MG63 (cell line): ENCODE data around the gene ACIN1. TPM values are rescaled to one million over a fixed set of nuclear protein-coding genes. Genes with fewer than 3 reads are reported as not detected.

Experiments
- DNase-seq: peaks from one replicate; pipeline ENCODE4 v3.0.0-alpha.2; 2020
- H3K27me3 ChIP-seq: fragments of 250-450 bp; sonication (Bioruptor Pico); 2 replicates; pipeline ENCODE4 v1.5.1; 2020; ENCODE audit warnings: mild to moderate bottlenecking, moderate library complexity
- H3K36me3 ChIP-seq: fragments of 250-450 bp; sonication (Bioruptor Pico); 2 replicates; pipeline ENCODE4 v1.5.1; 2020; ENCODE audit warnings: mild to moderate bottlenecking, moderate library complexity
- H3K4me3 ChIP-seq: fragments of 250-450 bp; sonication (Bioruptor Pico); 2 replicates; pipeline ENCODE4 v1.5.1; 2020; ENCODE audit warnings: mild to moderate bottlenecking, moderate library complexity
- H3K9me3 ChIP-seq: fragments of 250-450 bp; sonication (Bioruptor Pico); 2 replicates; pipeline ENCODE4 v1.5.1; 2020; ENCODE audit warnings: mild to moderate bottlenecking, moderate library complexity
- total RNA-seq: library from RNA; depleted of rRNA; stranded (reverse); fragments of >200 nt; shearing (Covaris generic); gene quantifications from 2 replicates; pipeline ENCODE4 v1.2.3, GENCODE V29; 2014; ENCODE audit warnings: low replicate concordance

ACIN1 gene
- total RNA-seq, 1 experiment from 2014 or later, result 52.2 TPM

DNA sequence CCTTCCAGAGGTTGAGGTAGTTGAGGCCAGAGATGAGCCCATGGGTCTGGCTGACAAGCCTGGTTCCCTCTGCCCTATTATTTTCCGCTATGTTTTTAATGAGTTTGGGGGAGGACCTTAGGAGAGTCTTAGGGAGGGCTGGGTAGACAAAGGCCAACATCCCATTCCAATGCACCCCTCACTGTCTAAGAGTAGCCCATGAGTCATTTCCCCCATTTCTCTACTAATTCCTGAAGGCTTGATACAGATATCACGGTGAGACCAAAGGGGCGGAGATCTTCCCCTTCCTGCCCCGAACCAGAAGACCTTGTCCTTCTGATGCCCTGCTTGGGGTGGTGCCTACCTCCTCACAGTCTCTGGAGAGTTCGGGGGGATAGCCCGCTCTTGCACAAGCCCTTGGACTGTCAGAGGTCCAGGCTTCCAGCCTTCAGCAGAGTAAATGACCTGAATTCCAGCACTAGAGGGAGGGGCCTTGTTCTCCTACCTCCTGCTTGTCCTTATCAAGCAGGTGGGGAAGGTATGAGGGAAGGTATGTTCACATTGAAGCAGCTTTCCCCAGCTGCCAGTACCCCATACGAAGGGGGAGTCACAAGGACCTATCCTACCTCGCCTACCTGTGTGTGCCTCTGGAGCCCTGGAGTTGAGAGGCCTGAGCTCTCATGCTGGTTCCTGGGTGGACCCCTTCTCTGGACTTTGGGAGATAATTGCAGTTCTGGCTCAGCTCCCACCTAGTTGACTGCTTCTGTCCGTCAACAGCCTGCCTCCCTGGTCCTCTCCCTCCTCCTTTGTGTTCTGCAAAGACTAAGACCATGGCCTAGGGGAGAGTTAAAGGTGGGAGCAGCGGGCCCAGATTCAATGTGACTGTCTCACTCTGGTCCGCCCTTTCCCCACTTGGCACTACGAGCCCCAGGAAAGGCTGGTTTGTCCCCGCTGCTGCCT lies 49.2 kb downstream of the ACIN1 start:
- Histone ChIP-seq H3K27me3 (no peaks in the 10 kb centered on the region), H3K36me3 (no peaks in the 10 kb centered on the region), H3K4me3 (no peak overlapping the region), H3K9me3 (no peaks in the 10 kb centered on the region)
- DNase-seq, result no peak

DNA sequence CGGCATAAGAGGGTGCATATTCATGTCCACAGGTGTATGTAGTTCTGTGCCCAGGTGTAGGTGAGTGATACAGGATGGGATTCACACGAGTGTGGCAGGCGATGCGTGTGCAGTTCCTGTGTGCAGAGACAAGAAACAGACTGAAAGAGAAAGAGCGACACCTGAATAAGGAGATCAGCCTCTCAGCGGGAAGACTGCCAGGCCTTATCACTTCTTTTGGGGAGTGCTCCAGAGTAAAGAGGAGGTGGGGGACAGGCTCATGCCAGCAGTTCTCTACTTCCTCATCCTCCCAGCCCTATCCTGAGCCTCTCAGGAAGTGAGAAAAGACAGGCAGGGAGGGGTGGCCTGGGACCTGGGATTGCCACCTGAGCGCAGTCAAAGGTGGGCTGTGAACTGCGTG lies 50.1 kb downstream of the ACIN1 start:
- H3K9me3 ChIP-seq, result no peaks in the 10 kb centered on the region
- no peaks in the 10 kb centered on the region for H3K27me3 ChIP-seq
- no peak overlapping the region for H3K4me3 ChIP-seq
- H3K36me3 ChIP-seq, result no peaks in the 10 kb centered on the region
- no peak for DNase-seq

DNA sequence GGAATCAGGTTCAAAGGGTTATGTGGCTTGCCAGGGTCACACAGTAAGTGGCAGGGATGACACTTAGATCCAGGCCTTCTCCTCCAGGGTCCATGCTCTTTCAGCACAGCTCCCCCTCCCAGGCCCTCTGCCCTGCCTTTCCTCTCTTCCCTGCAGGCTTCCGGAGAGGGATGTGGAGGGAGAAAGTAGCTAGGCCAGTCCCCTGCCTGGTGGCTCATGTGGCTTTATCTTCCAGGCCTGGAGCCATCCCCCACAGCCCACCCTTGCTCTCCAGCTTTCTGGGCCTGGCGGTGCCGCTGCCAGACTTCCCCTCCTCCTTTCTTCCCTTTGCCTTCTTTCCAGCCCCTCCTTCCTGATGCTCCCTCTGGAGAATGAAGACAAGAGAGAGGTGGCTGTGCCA lies 51.2 kb downstream of the ACIN1 start:
- Histone ChIP-seq H3K4me3 (no peak overlapping the region), H3K9me3 (no peaks in the 10 kb centered on the region), H3K36me3 (no peaks in the 10 kb centered on the region), H3K27me3 (no peaks in the 10 kb centered on the region)
- DNase-seq, result no peak

DNA sequence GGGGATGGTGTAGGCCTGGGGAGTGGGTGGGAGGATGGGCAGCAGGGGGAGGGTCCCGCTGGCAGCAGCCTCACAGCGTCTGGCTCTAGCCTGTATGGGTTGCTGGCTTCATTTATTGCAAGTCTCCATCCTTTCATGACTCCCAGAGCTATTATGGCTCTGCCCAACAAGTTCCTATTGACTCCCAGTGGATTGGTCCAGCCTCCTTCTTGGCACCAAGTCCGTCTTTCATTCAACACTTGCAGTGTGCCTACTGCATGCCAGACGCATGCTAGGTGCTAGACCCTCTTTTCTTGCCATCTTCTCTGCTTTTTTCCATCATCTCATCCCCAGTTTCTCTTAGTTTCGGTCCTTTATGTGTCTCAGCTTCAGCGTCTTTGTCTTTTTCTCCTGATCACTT lies 51.8 kb downstream of the ACIN1 start:
- DNase-seq, result no peak
- no peaks in the 10 kb centered on the region for H3K27me3 ChIP-seq
- no peaks in the 10 kb centered on the region for H3K9me3 ChIP-seq
- H3K4me3 ChIP-seq, result no peak overlapping the region
- H3K36me3 ChIP-seq, result no peaks in the 10 kb centered on the region

DNA sequence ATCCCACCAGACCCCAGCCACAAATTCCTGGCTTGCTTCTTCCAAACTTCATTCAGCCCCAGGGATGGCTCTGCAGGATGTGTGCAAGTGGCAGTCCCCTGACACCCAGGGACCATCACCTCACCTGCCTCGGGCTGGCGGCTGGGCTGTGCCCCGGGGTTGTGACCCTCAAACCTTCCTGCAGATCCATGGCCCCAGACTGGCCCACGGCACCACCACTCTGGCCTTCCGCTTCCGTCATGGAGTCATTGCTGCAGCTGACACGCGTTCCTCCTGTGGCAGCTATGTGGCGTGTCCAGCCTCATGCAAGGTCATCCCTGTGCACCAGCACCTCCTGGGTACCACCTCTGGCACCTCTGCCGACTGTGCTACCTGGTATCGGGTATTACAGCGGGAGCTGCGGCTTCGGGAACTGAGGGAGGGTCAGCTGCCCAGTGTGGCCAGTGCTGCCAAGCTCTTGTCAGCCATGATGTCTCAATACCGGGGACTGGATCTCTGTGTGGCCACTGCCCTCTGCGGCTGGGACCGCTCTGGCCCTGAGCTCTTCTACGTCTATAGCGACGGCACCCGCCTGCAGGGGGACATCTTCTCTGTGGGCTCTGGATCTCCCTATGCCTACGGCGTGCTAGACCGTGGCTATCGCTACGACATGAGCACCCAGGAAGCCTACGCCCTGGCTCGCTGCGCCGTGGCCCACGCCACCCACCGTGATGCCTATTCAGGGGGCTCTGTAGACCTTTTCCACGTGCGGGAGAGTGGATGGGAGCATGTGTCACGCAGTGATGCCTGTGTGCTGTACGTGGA lies 52.6 kb downstream of the ACIN1 start, which contains the start of gene PSMB11:
Gene PSMB11, plus strand, starts transcription at position 51 of the 804 bp plus-strand sequence. Its CDS starts 14 bp downstream, at position 65.
- DNase-seq, result no peak
- Histone ChIP-seq H3K4me3 (no peak within 1 kb of the TSS), H3K36me3 (no peaks in the 10 kb centered on the region), H3K9me3 (no peaks in the 10 kb centered on the region), H3K27me3 (no peaks in the 10 kb centered on the region)

DNA sequence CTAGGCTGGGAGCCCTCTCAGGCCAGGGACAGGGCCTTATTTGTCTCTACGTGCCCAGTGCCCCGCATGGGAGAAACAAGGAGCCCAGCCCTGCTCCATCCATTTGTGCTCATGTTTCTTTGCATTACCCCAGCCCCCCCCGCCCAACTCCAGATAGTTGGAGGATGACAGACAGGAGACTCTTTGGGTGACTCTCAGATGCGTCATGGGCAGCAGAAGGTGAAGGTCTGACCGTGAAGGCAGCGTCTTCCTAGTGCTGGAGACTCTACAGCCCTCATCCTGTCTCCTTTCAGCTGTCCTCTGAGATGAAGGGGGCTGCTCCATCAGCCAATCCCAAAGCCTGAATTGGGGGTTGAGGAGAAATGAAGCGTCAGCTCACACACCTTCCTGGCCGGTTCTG lies 53.2 kb downstream of the ACIN1 start:
- H3K27me3 ChIP-seq, result no peaks in the 10 kb centered on the region
- no peak overlapping the region for H3K4me3 ChIP-seq
- H3K9me3 ChIP-seq, result no peaks in the 10 kb centered on the region
- H3K36me3 ChIP-seq, result no peaks in the 10 kb centered on the region
- peak; percentile 31 for DNase-seq

DNA sequence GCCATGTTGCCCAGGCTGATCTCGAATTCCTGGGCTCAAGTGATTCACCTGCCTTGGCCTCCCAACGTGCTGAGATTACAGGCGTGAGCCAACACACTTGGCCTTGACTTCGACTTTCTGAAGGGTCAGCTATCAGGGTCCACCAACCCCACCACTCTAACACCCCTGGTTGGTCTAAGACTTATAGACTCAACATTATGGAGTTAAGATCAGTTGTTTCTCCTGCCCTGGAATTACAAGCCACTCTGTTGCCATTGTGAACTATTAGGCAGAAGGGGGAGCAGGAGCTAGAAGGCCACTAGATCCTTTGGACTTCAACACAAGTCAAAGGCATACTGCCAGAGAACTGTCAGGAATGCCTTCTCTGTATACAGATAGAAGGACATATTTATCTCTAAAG lies 54.8 kb downstream of the ACIN1 start:
- Histone ChIP-seq H3K27me3 (no peaks in the 10 kb centered on the region), H3K36me3 (no peaks in the 10 kb centered on the region), H3K9me3 (no peaks in the 10 kb centered on the region)

DNA sequence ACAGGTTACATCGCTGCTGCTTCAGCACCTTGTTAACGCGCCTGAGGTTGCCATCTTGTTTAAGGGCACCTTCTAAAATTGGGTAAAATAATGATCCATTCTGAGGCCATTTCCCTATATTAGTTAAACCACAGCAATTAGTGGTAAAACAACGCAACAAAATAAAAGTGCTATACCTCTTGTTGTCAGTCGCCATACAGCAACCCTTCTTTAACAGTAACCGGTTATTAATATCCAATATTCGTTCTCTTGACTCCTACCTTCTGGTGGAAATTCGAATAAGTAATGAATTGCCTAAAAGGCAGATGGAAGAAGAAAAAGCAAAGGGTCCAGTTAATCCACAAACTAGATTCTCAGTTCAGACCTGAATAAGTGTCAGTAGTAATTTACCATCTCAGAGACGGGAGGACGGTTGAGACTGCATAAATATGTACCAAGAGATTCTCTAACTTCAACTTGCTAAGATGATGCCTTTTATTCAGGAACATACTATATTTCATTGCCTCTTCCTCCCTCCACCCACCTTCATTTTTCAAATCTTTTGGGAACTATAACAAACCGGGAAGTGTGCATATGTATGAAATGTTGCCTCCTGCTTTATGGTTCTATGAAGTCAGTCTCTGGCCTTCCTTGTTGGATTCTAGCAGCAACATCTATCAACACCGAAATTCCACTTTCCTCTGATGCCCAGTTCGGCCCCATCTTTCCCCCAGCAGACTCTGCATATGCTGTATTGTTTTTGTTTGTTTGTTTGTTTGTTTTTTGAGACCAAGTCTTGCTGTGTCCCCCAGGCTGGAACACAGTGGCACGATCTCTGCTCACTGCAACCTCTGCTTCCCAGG lies 59.4 kb downstream of the ACIN1 start:
- Histone ChIP-seq H3K4me3 (peak overlapping the region; percentile 80), H3K9me3 (no peaks in the 10 kb centered on the region), H3K27me3 (no peaks in the 10 kb centered on the region), H3K36me3 (peaks cover 28% of the 10 kb centered on the region)
- DNase-seq, result no peak

More for the DNA sequence above, 54.8 kb downstream of the ACIN1 start:
- no peak for DNase-seq
- no peak overlapping the region for H3K4me3 ChIP-seq

DNA sequence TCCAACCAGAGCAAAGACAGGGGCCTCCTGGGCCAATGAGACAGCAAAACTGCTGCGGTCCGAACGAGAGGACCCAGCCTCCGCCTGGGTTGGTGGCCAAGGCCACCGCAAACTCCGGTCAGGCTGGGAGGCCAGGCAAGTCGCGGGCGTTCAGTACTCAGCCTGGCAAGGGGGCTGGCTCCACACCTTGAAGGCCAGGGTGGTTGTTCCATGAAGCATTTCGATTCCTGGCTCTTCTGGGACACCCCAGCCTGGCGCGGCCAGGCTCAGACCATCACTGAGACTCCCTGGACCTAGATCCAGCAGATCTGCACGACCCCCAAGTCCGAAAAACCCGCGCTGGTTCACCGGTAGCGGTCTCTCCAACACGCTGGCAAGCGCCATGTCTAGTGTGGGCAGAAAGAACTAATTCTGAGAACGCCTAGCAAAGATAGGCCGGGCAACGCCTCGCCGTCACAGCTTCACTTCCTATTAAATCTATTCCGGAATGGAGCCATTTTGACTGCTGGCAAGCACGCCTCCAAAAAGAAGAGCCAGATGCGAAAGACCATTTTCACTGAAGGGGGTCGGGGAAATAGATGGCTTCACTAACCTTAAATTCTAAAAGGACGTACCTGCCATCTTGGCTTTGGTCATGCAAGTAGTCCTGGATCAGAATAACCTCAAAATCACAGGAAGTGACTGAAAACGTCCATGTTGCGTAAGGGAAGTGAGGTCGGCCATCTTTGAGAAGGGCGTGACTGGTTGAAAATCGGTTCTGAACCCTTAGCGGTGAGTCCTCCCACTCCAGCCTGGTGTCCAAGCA lies 60.2 kb downstream of the ACIN1 start, which contains the start of gene PSMB5:
Gene PSMB5, minus strand, starts transcription at position 403 of the 805 bp plus-strand sequence. Its CDS starts 19 bp downstream, at position 384.
- DNase-seq, result peak; percentile 84
- H3K9me3 ChIP-seq, result no peaks in the 10 kb centered on the region
- peaks cover 30% of the 10 kb centered on the region for H3K36me3 ChIP-seq
- H3K27me3 ChIP-seq, result no peaks in the 10 kb centered on the region
- peak within 1 kb of the TSS; percentile 80 for H3K4me3 ChIP-seq

DNA sequence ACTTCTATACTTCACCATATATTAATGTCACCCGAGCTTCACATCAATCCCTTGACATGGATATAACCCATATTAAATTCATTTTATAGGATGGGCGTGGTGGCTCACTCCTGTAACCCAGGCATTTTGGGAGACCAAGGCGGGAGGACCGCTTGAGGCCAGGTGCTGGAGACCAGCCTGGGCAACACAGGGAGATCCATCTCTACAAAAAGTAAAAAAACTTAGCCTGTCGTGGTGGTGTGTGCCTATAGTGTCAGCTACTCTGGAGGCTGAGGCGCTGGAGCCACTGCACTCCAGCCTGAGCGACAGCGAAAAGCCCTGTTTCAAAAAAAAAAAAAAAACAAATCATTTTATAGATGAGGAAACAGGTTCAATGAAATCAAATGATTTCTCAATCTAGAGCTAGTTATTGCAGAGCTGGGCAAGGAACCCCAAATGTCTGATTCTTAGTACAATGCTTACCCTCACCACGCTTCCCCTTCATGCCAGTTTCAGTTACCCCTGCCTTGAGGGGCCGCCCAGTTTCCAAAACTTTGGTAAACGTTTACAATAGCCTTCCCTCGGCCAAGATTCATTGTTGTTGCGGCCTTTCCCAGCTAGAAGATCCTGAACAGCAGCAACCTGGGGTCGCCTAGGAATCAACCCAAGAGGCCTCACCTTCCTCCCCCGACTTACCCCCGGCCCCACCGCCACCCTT lies 61.0 kb downstream of the ACIN1 start:
- no peaks in the 10 kb centered on the region for H3K9me3 ChIP-seq
- peaks cover 33% of the 10 kb centered on the region for H3K36me3 ChIP-seq
- no peak for DNase-seq
- peak overlapping the region; percentile 80 for H3K4me3 ChIP-seq
- no peaks in the 10 kb centered on the region for H3K27me3 ChIP-seq

DNA sequence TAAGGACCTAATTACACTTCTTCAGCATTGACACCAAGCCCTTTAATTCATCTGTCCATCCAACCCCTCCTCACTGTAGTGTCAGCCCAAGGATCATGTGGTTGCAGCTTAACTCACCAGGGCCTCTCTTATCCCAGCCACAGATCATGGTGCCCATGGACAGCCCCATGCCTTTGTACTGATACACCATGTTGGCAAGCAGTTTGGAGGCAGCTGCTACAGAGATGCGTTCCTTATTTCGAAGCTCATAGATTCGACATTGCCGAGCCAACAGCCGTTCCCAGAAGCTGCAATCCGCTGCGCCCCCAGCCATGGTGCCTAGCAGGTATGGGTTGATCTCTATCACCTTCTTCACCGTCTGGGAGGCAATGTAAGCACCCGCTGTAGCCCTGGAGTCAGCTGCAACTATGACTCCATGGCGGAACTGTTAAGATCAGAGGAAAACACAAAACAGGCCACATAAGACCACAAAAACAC lies 61.6 kb downstream of the ACIN1 start:
- H3K9me3 ChIP-seq, result no peaks in the 10 kb centered on the region
- H3K36me3 ChIP-seq, result peaks cover 35% of the 10 kb centered on the region
- no peak for DNase-seq
- peak overlapping the region; percentile 80; the same call in 1 of the 2 replicates for H3K4me3 ChIP-seq
- H3K27me3 ChIP-seq, result no peaks in the 10 kb centered on the region

DNA sequence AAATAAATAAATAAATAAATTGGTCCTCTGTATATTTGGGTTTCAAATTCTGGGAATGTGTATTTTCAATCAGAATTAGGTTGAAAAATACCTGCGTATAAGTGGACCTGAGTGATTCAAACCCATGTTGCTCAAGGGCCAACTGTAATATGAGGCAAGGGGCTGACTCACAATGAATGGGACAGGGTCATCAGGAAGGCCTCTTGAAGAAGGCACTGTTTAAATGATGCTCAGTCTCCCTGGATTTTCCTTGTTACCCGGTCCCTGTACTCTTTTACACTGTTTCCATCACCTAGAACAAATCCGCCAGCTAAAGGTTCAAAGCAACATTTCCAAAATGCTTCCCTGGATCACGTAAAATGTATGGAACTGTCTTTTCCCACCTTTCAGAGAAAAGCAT lies 64.0 kb downstream of the ACIN1 start:
- Histone ChIP-seq H3K27me3 (no peaks in the 10 kb centered on the region), H3K4me3 (no peak overlapping the region), H3K9me3 (no peaks in the 10 kb centered on the region), H3K36me3 (peaks cover 37% of the 10 kb centered on the region)
- no peak for DNase-seq

DNA sequence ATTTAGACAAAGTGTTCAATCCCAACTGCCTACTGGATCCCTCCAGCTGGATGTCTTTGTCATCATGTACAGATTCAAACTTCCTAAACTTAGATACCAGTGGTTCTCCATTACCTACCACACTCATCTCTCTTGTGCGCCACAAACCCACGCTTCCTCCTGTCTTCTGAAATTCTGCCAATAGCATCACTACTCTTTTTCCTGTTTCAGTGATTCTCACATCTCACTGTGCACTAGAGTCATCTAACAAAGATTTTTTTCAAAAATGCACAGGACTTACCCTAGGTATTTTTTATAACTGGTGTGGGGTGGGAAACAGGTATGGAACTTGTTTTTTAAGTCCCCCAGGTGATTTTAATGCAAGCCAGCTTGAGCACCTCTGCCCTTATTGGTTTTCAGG lies 66.1 kb downstream of the ACIN1 start:
- H3K4me3 ChIP-seq, result no peak overlapping the region
- H3K27me3 ChIP-seq, result no peaks in the 10 kb centered on the region
- peaks cover 42% of the 10 kb centered on the region for H3K36me3 ChIP-seq
- H3K9me3 ChIP-seq, result no peaks in the 10 kb centered on the region
- no peak for DNase-seq

DNA sequence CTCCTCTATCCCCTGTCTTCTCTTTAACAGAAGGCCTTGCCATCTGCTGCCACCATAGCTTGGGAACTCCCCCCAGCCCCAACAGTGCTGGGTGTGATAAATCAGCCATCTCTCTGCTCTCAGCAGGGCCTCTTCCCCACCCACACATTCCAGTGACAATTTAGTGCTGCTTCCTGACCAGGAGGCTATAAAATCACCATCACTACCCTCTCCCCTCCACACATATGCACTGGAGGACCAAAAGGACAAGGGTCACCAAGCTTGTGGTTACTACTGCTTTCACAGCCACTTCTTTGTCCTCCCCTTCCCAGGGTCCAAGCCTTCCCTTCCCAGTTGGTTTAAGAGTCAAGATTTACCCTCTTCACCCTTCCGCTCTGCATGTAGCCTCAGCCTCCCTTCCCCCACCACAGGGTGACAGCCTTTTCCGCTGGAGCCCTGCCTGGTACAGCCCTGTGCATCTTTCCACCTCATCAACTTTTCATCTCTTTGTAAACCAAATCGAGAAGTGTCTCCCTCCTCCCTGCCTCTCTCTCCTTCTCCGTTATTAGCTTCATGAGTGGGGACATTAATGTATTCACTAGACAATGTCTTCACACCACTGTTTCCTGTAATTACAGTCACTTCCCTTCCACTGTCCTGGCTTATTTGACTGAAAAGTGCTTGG lies 69.7 kb downstream of the ACIN1 start:
- no peaks in the 10 kb centered on the region for H3K9me3 ChIP-seq
- peaks cover 12% of the 10 kb centered on the region for H3K36me3 ChIP-seq
- DNase-seq, result no peak
- no peak overlapping the region for H3K4me3 ChIP-seq
- no peaks in the 10 kb centered on the region for H3K27me3 ChIP-seq

DNA sequence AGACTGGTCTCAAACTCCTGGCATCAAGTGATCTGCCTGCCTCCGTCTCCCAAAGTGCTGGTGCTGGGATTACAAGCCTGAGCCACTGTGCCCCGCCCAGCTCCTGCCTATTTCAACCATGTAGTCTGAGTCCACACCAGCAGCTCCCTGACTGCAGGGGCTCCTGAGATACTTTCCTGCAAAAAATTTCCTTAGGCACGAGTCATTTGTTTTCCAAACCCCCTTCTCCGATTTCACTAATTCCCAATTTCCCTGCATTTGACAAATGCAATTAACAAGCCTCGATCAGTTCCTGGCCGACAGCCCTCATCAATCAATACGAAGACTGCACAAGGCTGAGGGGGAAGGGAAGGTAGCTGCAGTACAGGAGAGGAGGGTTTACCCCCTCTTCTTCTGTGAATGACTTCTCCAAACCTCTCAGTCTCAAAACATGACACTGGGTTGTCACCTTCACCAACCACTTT lies 70.3 kb downstream of the ACIN1 start:
- Histone ChIP-seq H3K27me3 (no peaks in the 10 kb centered on the region), H3K4me3 (no peak overlapping the region), H3K36me3 (peaks cover 12% of the 10 kb centered on the region), H3K9me3 (no peaks in the 10 kb centered on the region)
- no peak for DNase-seq
